HEK293 (cell line): ENCODE measurements around the gene GAPDHS.

ENCODE experiments used
- CTCF ChIA-PET: fragments of 350-600 bp; formaldehyde crosslinking; extraction: SDS; loops from one replicate; lab custom pipeline; 2021; ENCODE audit warnings: antibody characterized with exemption; lab: Yijun Ruan, JAX
- POLR2A ChIA-PET: fragments of 300-600 bp; formaldehyde crosslinking; extraction: SDS; loops from one replicate; lab custom pipeline; 2020; ENCODE audit warnings: antibody characterized with exemption, inconsistent platforms; lab: Yijun Ruan, JAX
- H3K27ac ChIP-seq: fragments of 200-500 bp; sonication (Bioruptor generic); 2 replicates; pipeline ENCODE4 v1.5.1; 2014; ENCODE audit warnings: low read depth, low read length, control low read depth, inconsistent platforms; ENCODE audit errors: extremely low read depth
- H3K36me3 ChIP-seq, 2 experiments: fragments of 200-500 bp in 1 of 2; sonication (Bioruptor generic) in 1 of 2; 1 replicate in 1 of 2; 2 replicates in 1 of 2; pipeline ENCODE4 v1.5.1; 2014 to 2017; ENCODE audit warnings: inconsistent platforms in 2 of 2, low read length in 2 of 2; ENCODE audit not compliant: control insufficient read depth in 2 of 2, insufficient read depth in 1 of 2
- H3K4me1 ChIP-seq: fragments of 200-500 bp; sonication (Bioruptor generic); 2 replicates; pipeline ENCODE4 v1.5.1; 2014; ENCODE audit warnings: mild to moderate bottlenecking, low read length, inconsistent platforms; ENCODE audit not compliant: control insufficient read depth, insufficient read depth
- H3K4me3 ChIP-seq: 2 replicates; pipeline ENCODE4 v1.5.1; 2011; ENCODE audit warnings: low read depth, mild to moderate bottlenecking, control low read depth, low read length, moderate library complexity
- H3K9me3 ChIP-seq: fragments of 200-500 bp; sonication (Bioruptor generic); 2 replicates; pipeline ENCODE4 v1.5.1; 2014; ENCODE audit warnings: low read depth, low read length, inconsistent platforms; ENCODE audit not compliant: control insufficient read depth, insufficient read depth
- EGR2 ChIP-seq: fragments of 450-650 bp; formaldehyde crosslinking; IDR thresholded peaks from 2 replicates; pipeline ENCODE4 v1.5.1; 2016; ENCODE audit warnings: low read depth, missing biosample characterization, missing genetic modification characterization
- KLF1 ChIP-seq: fragments of 450-650 bp; formaldehyde crosslinking; IDR thresholded peaks from 2 replicates; pipeline ENCODE4 v1.5.1; 2016; ENCODE audit warnings: missing biosample characterization, missing genetic modification characterization
- SALL2 ChIP-seq: fragments of 450-650 bp; formaldehyde crosslinking; IDR thresholded peaks from 2 replicates; pipeline ENCODE4 v1.5.0; 2017; ENCODE audit warnings: missing biosample characterization, mild to moderate bottlenecking, missing genetic modification characterization, borderline replicate concordance
- YY1 ChIP-seq: fragments of 450-650 bp; formaldehyde crosslinking; IDR thresholded peaks from 2 replicates; pipeline ENCODE4 v1.5.1; 2018; ENCODE audit warnings: missing biosample characterization, missing genetic modification characterization
- ZFHX2 ChIP-seq: fragments of 450-650 bp; formaldehyde crosslinking; conservative IDR thresholded peaks from 2 replicates; pipeline ENCODE4 v1.5.1; 2016; ENCODE audit warnings: missing biosample characterization, missing genetic modification characterization
- ZNF138 ChIP-seq: fragments of 450-650 bp; formaldehyde crosslinking; IDR thresholded peaks from 2 replicates; pipeline ENCODE4 v1.5.1; 2016; ENCODE audit warnings: missing biosample characterization, missing genetic modification characterization, borderline replicate concordance
- ZNF157 ChIP-seq: fragments of 450-650 bp; formaldehyde crosslinking; IDR thresholded peaks from 2 replicates; pipeline ENCODE4 v1.5.1; 2016; ENCODE audit warnings: missing biosample characterization, missing genetic modification characterization
- ZNF175 ChIP-seq: fragments of 450-650 bp; formaldehyde crosslinking; IDR thresholded peaks from 2 replicates; pipeline ENCODE4 v1.5.1; 2016; ENCODE audit warnings: missing biosample characterization, missing genetic modification characterization
- ZNF184 ChIP-seq: fragments of 450-650 bp; IDR thresholded peaks from 2 replicates; pipeline ENCODE4 v1.5.1; 2018; ENCODE audit warnings: missing biosample characterization, mild to moderate bottlenecking, missing genetic modification characterization
- ZNF202 ChIP-seq: fragments of 450-650 bp; formaldehyde crosslinking; IDR thresholded peaks from 2 replicates; pipeline ENCODE4 v1.5.1; 2016; ENCODE audit warnings: missing biosample characterization, missing genetic modification characterization, borderline replicate concordance
- ZNF24 ChIP-seq: fragments of 450-650 bp; formaldehyde crosslinking; IDR thresholded peaks from 2 replicates; pipeline ENCODE4 v1.5.1; 2016; ENCODE audit warnings: missing biosample characterization, missing genetic modification characterization
- ZNF341 ChIP-seq: fragments of 450-650 bp; formaldehyde crosslinking; IDR thresholded peaks from 2 replicates; pipeline ENCODE4; 2016; ENCODE audit warnings: low read depth, missing biosample characterization, missing genetic modification characterization
- ZNF366 ChIP-seq: fragments of 450-650 bp; formaldehyde crosslinking; conservative IDR thresholded peaks from 2 replicates; pipeline ENCODE4 v1.5.1; 2016; ENCODE audit warnings: missing biosample characterization, missing genetic modification characterization
- ZNF433 ChIP-seq: fragments of 450-650 bp; formaldehyde crosslinking; IDR thresholded peaks from 2 replicates; pipeline ENCODE4 v1.5.1; 2016; ENCODE audit warnings: missing biosample characterization, missing genetic modification characterization, low read depth
- ZNF521 ChIP-seq: fragments of 450-650 bp; formaldehyde crosslinking; IDR thresholded peaks from 2 replicates; pipeline ENCODE4 v1.5.1; 2017; ENCODE audit warnings: missing biosample characterization, mild to moderate bottlenecking, missing genetic modification characterization
- ZNF558 ChIP-seq: fragments of 450-650 bp; formaldehyde crosslinking; IDR thresholded peaks from 2 replicates; pipeline ENCODE4 v1.5.1; 2016; ENCODE audit warnings: missing biosample characterization, missing genetic modification characterization
- ZNF843 ChIP-seq: fragments of 450-650 bp; formaldehyde crosslinking; IDR thresholded peaks from 2 replicates; pipeline ENCODE4 v1.5.1; 2016; ENCODE audit warnings: missing biosample characterization, missing genetic modification characterization
- TF ChIP-seq, protein P1 (sequence below): fragments of 450-650 bp; formaldehyde crosslinking; IDR thresholded peaks from 2 replicates; pipeline ENCODE4 v1.5.0; 2017; ENCODE audit warnings: missing biosample characterization, missing genetic modification characterization, borderline replicate concordance
- TF ChIP-seq, protein P2 (sequence below): fragments of 450-650 bp; formaldehyde crosslinking; IDR thresholded peaks from 2 replicates; pipeline ENCODE4 v1.5.1; 2017; ENCODE audit warnings: missing biosample characterization, mild to moderate bottlenecking, missing genetic modification characterization, moderate library complexity
- TF ChIP-seq, protein P3 (sequence below): fragments of 450-650 bp; formaldehyde crosslinking; IDR thresholded peaks from 2 replicates; pipeline ENCODE4 v1.5.1; 2016; ENCODE audit warnings: missing biosample characterization, missing genetic modification characterization, borderline replicate concordance
- TF ChIP-seq, protein P4 (sequence below): fragments of 450-650 bp; formaldehyde crosslinking; IDR thresholded peaks from 2 replicates; pipeline ENCODE4 v1.5.1; 2016; ENCODE audit warnings: missing biosample characterization, missing genetic modification characterization
- TF ChIP-seq, protein P5 (sequence below): fragments of 450-650 bp; formaldehyde crosslinking; IDR thresholded peaks from 2 replicates; pipeline ENCODE4 v1.5.1; 2017; ENCODE audit warnings: missing biosample characterization, missing genetic modification characterization

Gene GAPDHS

DNA sequence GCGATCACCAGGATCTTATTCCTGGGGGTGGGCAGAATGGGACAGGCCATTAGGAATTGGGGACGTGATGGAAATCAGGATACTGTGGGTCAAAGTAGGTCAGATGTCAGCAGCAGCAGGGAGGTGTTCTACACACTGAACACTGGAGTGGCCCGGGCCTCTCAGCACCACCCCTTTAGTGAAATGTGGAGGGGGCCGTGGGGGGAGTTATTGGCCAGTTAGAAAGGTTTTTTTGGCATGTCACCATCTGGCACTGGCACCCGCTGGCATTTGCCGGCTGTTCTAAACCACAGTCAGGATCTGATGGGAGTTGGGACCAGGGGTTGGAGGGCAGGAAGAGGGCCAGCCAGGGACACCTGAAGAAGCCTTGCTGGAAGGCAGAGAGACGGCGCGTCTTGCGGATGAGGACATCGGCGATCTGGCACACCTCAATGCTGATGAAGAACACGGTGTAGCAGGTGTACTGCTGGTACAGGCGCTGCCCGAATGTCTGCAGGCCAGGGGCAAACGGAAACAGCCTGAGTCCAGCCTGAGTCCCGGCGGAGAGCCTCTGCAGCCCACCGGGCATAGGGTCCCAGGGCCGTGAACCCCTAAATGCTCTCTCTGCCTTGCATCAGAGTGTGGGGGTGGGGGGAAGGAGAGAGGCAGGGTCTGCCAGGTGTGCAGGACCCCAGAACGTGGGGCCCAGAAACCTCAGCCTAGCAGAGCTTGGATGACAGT lies 18.0 kb downstream of the GAPDHS start:
- TF ChIP-seq ZNF843 (tag by site-specific recombination) (no peak), ZNF24 (tag by site-specific recombination) (no peak)
- TF ChIP-seq, all 188 proteins: peak for 0
- Histone ChIP-seq H3K4me3 (no peak overlapping the region), H3K4me1 (peaks cover 4% of the 10 kb centered on the region), H3K36me3 (peaks cover 21 to 37% of the 10 kb centered on the region in 2 experiments; a peak in 2 of 3 replicates), H3K27ac (no peak overlapping the region), H3K9me3 (no peaks in the 10 kb centered on the region)
- ChIA-PET POLR2A (interaction anchor here (0.6 to 1.2 kb wide), 2 partner anchors 93 to 258 kb away, joined by 4 to 5 read pairs; no protein-coding TSS in a partner anchor), CTCF (interaction anchor here (0.6 to 1.6 kb wide), 6 partner anchors 41 to 1894 kb away, joined by 3 to 9 read pairs (median 4); no protein-coding TSS in a partner anchor)

DNA sequence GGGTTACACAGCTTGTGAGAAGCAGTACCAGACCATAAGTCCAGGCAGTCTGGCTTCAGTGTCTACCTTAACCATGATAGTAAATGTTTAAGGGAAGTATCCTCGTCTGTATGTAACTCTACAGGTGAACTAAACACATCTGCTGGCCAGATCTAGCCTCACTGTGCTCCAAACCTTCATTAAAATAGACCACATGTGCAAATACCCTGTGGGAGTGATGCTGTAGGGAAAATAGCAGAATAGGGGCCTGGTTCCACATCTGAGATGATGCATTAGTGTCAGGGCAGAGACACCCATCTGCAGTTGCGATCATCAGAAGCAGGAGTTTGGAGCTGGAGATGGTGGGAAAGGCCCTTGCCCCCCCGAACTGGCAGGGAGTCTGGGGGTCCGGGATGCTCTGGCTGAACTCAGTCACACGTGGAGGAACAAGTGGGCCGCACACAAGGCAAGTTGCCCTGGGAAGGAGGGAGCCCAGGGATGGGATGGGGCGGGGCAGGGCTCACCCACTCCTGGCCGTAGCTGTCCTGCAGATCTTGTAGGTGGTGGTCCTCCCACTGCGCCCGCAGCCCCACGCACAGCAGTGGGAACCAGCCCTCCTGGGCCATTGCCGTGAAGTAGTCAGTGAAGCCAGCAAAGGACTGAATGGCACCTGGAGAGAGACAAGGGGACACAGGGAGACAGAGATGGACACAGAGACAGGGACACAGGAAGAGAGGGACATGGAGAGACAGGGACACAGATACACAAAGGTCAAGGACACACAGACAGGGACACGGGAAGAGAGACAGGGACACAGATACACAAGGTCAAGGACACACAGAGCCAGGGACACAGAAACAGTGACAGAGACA lies 19.5 kb downstream of the GAPDHS start:
- no peak overlapping the region for H3K27ac ChIP-seq
- ChIA-PET POLR2A (interaction anchor here (1.2 kb wide), 1 partner anchor 91 kb away, joined by 4 read pairs; no protein-coding TSS in a partner anchor), CTCF (interaction anchor here (0.7 to 1.6 kb wide), 3 partner anchors 39 to 90 kb away, joined by 3 to 9 read pairs (median 6); no protein-coding TSS in a partner anchor)
- no peak overlapping the region for H3K4me3 ChIP-seq
- H3K9me3 ChIP-seq: no peaks in the 10 kb centered on the region
- no peaks in the 10 kb centered on the region for H3K4me1 ChIP-seq
- H3K36me3 ChIP-seq: peaks cover 12 to 23% of the 10 kb centered on the region in 2 experiments; a peak in 2 of 3 replicates
- TF ChIP-seq ZNF341 (tag by site-specific recombination) (no peak), ZNF184 (tag by site-specific recombination) (no peak), ZNF433 (tag by site-specific recombination) (no peak), SALL2 (tag by site-specific recombination) (0 out of 2 replicates have a peak, but pooled peaks have one; percentile 57), ZNF558 (no peak), ZFHX2 (tag by site-specific recombination) (peak; percentile 66), YY1 (no peak), EGR2 (tag by site-specific recombination) (peak; percentile 90), ZNF521 (tag by site-specific recombination) (peak; percentile 50; the same call in 1 of the 2 replicates), ZNF138 (tag by site-specific recombination) (no peak), KLF1 (no peak), ZNF157 (tag by site-specific recombination) (no peak), ZNF366 (tag by site-specific recombination) (no peak), ZNF202 (tag by site-specific recombination) (no peak), ZNF175 (tag by site-specific recombination) (peak; percentile 54; the same call in 1 of the 2 replicates)
- TF ChIP-seq, protein P1, sequence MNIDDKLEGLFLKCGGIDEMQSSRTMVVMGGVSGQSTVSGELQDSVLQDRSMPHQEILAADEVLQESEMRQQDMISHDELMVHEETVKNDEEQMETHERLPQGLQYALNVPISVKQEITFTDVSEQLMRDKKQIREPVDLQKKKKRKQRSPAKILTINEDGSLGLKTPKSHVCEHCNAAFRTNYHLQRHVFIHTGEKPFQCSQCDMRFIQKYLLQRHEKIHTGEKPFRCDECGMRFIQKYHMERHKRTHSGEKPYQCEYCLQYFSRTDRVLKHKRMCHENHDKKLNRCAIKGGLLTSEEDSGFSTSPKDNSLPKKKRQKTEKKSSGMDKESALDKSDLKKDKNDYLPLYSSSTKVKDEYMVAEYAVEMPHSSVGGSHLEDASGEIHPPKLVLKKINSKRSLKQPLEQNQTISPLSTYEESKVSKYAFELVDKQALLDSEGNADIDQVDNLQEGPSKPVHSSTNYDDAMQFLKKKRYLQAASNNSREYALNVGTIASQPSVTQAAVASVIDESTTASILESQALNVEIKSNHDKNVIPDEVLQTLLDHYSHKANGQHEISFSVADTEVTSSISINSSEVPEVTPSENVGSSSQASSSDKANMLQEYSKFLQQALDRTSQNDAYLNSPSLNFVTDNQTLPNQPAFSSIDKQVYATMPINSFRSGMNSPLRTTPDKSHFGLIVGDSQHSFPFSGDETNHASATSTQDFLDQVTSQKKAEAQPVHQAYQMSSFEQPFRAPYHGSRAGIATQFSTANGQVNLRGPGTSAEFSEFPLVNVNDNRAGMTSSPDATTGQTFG (tag by site-specific recombination): no peak
- TF ChIP-seq, protein P2, sequence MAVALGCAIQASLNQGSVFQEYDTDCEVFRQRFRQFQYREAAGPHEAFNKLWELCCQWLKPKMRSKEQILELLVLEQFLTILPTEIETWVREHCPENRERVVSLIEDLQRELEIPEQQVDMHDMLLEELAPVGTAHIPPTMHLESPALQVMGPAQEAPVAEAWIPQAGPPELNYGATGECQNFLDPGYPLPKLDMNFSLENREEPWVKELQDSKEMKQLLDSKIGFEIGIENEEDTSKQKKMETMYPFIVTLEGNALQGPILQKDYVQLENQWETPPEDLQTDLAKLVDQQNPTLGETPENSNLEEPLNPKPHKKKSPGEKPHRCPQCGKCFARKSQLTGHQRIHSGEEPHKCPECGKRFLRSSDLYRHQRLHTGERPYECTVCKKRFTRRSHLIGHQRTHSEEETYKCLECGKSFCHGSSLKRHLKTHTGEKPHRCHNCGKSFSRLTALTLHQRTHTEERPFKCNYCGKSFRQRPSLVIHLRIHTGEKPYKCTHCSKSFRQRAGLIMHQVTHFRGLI (tag by site-specific recombination): no peak
- TF ChIP-seq, protein P3, sequence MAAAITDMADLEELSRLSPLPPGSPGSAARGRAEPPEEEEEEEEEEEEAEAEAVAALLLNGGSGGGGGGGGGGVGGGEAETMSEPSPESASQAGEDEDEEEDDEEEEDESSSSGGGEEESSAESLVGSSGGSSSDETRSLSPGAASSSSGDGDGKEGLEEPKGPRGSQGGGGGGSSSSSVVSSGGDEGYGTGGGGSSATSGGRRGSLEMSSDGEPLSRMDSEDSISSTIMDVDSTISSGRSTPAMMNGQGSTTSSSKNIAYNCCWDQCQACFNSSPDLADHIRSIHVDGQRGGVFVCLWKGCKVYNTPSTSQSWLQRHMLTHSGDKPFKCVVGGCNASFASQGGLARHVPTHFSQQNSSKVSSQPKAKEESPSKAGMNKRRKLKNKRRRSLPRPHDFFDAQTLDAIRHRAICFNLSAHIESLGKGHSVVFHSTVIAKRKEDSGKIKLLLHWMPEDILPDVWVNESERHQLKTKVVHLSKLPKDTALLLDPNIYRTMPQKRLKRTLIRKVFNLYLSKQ: no peak
- TF ChIP-seq, protein P4, sequence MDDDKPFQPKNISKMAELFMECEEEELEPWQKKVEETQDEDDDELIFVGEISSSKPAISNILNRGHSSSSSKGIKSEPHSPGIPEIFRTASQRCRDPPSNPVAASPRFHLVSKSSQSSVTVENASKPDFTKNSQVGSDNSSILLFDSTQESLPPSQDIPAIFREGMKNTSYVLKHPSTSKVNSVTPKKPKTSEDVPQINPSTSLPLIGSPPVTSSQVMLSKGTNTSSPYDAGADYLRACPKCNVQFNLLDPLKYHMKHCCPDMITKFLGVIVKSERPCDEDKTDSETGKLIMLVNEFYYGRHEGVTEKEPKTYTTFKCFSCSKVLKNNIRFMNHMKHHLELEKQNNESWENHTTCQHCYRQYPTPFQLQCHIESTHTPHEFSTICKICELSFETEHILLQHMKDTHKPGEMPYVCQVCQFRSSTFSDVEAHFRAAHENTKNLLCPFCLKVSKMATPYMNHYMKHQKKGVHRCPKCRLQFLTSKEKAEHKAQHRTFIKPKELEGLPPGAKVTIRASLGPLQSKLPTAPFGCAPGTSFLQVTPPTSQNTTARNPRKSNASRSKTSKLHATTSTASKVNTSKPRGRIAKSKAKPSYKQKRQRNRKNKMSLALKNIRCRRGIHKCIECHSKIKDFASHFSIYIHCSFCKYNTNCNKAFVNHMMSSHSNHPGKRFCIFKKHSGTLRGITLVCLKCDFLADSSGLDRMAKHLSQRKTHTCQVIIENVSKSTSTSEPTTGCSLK (tag by site-specific recombination): no peak
- TF ChIP-seq, protein P5, sequence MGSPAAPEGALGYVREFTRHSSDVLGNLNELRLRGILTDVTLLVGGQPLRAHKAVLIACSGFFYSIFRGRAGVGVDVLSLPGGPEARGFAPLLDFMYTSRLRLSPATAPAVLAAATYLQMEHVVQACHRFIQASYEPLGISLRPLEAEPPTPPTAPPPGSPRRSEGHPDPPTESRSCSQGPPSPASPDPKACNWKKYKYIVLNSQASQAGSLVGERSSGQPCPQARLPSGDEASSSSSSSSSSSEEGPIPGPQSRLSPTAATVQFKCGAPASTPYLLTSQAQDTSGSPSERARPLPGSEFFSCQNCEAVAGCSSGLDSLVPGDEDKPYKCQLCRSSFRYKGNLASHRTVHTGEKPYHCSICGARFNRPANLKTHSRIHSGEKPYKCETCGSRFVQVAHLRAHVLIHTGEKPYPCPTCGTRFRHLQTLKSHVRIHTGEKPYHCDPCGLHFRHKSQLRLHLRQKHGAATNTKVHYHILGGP (tag by site-specific recombination): no peak
